ENCODE results near the gene SH3BP4.

DNA sequence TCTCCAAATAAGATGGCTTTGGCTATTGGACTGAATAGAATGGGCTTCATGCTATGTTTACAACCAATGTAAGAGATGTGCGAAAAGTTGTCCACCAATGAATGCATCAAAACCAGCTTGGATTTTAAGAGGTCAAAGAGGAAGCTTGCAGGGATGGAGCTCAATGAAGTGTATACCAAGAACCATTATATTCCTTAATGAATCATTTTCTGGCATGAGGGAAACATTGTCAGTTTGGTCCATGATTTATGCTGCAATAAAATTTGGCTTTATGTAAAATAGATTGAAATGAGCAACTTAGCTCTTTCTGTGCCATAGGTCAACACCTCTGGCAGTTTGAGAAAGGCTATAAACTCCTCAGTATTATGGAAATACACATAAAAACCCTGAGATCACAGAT lies 107.3 kb downstream of the SH3BP4 start:
- TF ChIP-seq MAX (IDR thresholded peaks at IDR 0.05; ENCODE audit: low read depth, low read length), result no peak
- TF ChIP-seq CEBPB (IDR thresholded peaks at IDR 0.05; ENCODE audit: borderline replicate concordance in 1 of 2, low read depth in 2 of 2, low read length in 2 of 2), result no peak
- TF ChIP-seq, protein P1, sequence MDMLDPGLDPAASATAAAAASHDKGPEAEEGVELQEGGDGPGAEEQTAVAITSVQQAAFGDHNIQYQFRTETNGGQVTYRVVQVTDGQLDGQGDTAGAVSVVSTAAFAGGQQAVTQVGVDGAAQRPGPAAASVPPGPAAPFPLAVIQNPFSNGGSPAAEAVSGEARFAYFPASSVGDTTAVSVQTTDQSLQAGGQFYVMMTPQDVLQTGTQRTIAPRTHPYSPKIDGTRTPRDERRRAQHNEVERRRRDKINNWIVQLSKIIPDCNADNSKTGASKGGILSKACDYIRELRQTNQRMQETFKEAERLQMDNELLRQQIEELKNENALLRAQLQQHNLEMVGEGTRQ (IDR thresholded peaks at IDR 0.05; ENCODE audit: borderline replicate concordance, low read depth, low read length), result no peak
- TF ChIP-seq NFYA (IDR thresholded peaks at IDR 0.05; ENCODE audit: borderline replicate concordance, low read depth, low read length), result no peak
- no peak for TF ChIP-seq GABPA (IDR thresholded peaks at IDR 0.05; ENCODE audit: low read depth)
- TF ChIP-seq CTCF (IDR thresholded peaks at IDR 0.05 in 2 of 3, conservative IDR thresholded peaks at IDR 0.05 in 1 of 3; ENCODE audit: control insufficient read depth in 2 of 3, extremely low read depth in 1 of 3, insufficient read depth in 1 of 3, low read depth in 3 of 3, low read length in 3 of 3), result no peak
- no peak for TF ChIP-seq CBX3 (IDR thresholded peaks at IDR 0.05; ENCODE audit: borderline replicate concordance, low read depth)

Data from GM12878 (cell line).